Erythroblast (primary cell): ENCODE measurements around the gene ZRANB1.

Experiments used
- GATA1 ChIP-seq: IDR thresholded peaks from 2 replicates; pipeline ENCODE4 v1.6.1; 2011; ENCODE audit warnings: low read depth, mild to moderate bottlenecking, control low read depth, low read length, moderate library complexity
- POLR2A ChIP-seq: IDR thresholded peaks from 2 replicates; pipeline ENCODE4 v1.6.1; 2011; ENCODE audit warnings: mild to moderate bottlenecking, low read length

- TF ChIP-seq POLR2A (no peak), GATA1 (no peak)
Measured at GRCh38 chr10:124894569-124895215, 47.2 kb upstream of the ZRANB1 start.
